GM10248 (cell line): Measurements from ENCODE around the gene NGDN.
"Not testable (repeated sequence)": the region's sequence is repeated elsewhere in the genome, so short reads cannot be mapped to it uniquely, and the experiment has no call there.

Experiments
- CTCF ChIA-PET: fragments of 300-600 bp; sonication (Branson Sonifier 250); formaldehyde crosslinking; extraction: SDS; loops from one replicate; lab custom pipeline; 2021; ENCODE audit warnings: antibody characterized with exemption; lab: Yijun Ruan, JAX
- POLR2A ChIA-PET: fragments of 350-650 bp; sonication (Branson Sonifier 250); formaldehyde crosslinking; extraction: SDS; loops from one replicate; lab custom pipeline; 2020; ENCODE audit warnings: antibody characterized with exemption; lab: Yijun Ruan, JAX
- DNase-seq: peaks from one replicate; pipeline ENCODE4 v3.0.0; 2012; ENCODE audit errors: extremely low spot score
- CTCF ChIP-seq: IDR thresholded peaks from 2 replicates; pipeline ENCODE4 v1.5.1; 2012; ENCODE audit warnings: mild to moderate bottlenecking, low read depth; ENCODE audit errors: extremely low read depth, missing control alignments, control extremely low read depth

Gene NGDN

GRCh38 chr14:23469127-23469905 is at the start of gene NGDN:
Gene NGDN, plus strand, starts transcription at chr14:23469703. Its CDS starts 13 bp downstream, at chr14:23469716.
- ChIA-PET POLR2A (no interaction called here), CTCF (interaction anchor here (0.6 to 1.0 kb wide), 3 partner anchors 11 to 148 kb away, joined by 3 to 4 read pairs (median 4); partner anchors contain the start of gene PABPN1)
- peak; percentile 94 for DNase-seq
- TF ChIP-seq CTCF: peak; percentile 71

- ChIA-PET CTCF (interaction anchor here (0.8 kb wide), 1 partner anchor 16 kb away, joined by 3 read pairs; no protein-coding TSS in a partner anchor), POLR2A (no interaction called here)
- no peak for TF ChIP-seq CTCF
- no peak for DNase-seq
These were observed 47.9 kb upstream of the NGDN start for GRCh38 chr14:23421594-23421993.

GRCh38 chr14:23423657-23424056 is 45.8 kb upstream of the NGDN start:
- ChIA-PET CTCF (interaction anchor here (1.0 to 2.3 kb wide), 5 partner anchors 11 to 303 kb away, joined by 3 to 9 read pairs (median 3); no protein-coding TSS in a partner anchor), POLR2A (no interaction called here)
- no peak for TF ChIP-seq CTCF
- no peak for DNase-seq

GRCh38 chr14:23425169-23425568 is 44.3 kb upstream of the NGDN start:
- no peak for TF ChIP-seq CTCF
- ChIA-PET CTCF (interaction anchor here (2.2 kb wide), 1 partner anchor 304 kb away, joined by 7 read pairs; no protein-coding TSS in a partner anchor), POLR2A (no interaction called here)

GRCh38 chr14:23425798-23426197 is 43.7 kb upstream of the NGDN start:
- CTCF ChIA-PET: interaction anchor here (1.0 kb wide), 1 partner anchor 45 kb away, joined by 3 read pairs; no protein-coding TSS in a partner anchor
- DNase-seq, POLR2A ChIA-PET: not testable (repeated sequence)

More at GRCh38 chr14:23425169-23425568, 44.3 kb upstream of the NGDN start:
- DNase-seq: no peak

- POLR2A ChIA-PET: no interaction called here
- DNase-seq: no peak
- no peak for TF ChIP-seq CTCF
- CTCF ChIA-PET: no interaction called here
These were observed 40.6 kb upstream of the NGDN start for GRCh38 chr14:23428686-23429495.
